Stimulated activated effector memory CD8-positive, alpha-beta T cell treated with anti-CD3 and anti-CD28 coated beads, Interleukin-12 subunit alpha, Interleukin-12 subunit beta, amount 100 ng/mL, for 72 hours (primary cell): ENCODE measurements around the gene HOXD3.
A peak's percentile ranks its signal among the peaks of the same experiment; 100 is the strongest.

Source experiments
- ATAC-seq: fragments of 150-1000 bp; cut with Tn5 transposase; 2 replicates; pipeline ENCODE4 v1.10.0; 2021
- DNase-seq, 2 donors: peaks; one replicate each; pipeline ENCODE4 v3.0.0; 2021 to 2022; ENCODE audit warnings: low spot score in 2 of 2
- H3K27ac Mint-ChIP-seq: one replicate; pipeline ENCODE4 v1.8.0; 2022; ENCODE audit warnings: mild to moderate bottlenecking, mixed read lengths
- H3K36me3 Mint-ChIP-seq: one replicate; pipeline ENCODE4 v1.8.0; 2022; ENCODE audit warnings: mild to moderate bottlenecking, mixed read lengths
- H3K4me1 Mint-ChIP-seq: one replicate; pipeline ENCODE4 v1.8.0; 2022; ENCODE audit warnings: mixed read lengths
- H3K4me3 Mint-ChIP-seq: one replicate; pipeline ENCODE4 v1.8.0; 2022; ENCODE audit warnings: mild to moderate bottlenecking, mixed read lengths
- H3K9me3 Mint-ChIP-seq: one replicate; pipeline ENCODE4 v1.8.0; 2022; ENCODE audit warnings: mixed read lengths

The HOXD3 gene

GRCh38 chr2:176160986-176161824, 4.1 kb downstream of the HOXD3 start:
- no peak for ATAC-seq
- Mint-ChIP-seq H3K36me3 (peaks cover 16% of the 10 kb centered on the region), H3K4me1 (peaks cover 31% of the 10 kb centered on the region), H3K9me3 (no peaks in the 10 kb centered on the region), H3K4me3 (no peak overlapping the region), H3K27ac (no peak overlapping the region)
- DNase-seq, result peak in 1 of 2 donors; percentile 47

- no peak for ATAC-seq
- Mint-ChIP-seq H3K9me3 (no peaks in the 10 kb centered on the region), H3K4me3 (no peak overlapping the region), H3K27ac (no peak overlapping the region), H3K36me3 (peaks cover 16% of the 10 kb centered on the region), H3K4me1 (peaks cover 31% of the 10 kb centered on the region)
- peak in 1 of 2 donors; percentile 43 for DNase-seq
These were observed 4.9 kb downstream of the HOXD3 start for GRCh38 chr2:176161825-176162626.

GRCh38 chr2:176162911-176163671, 6.0 kb downstream of the HOXD3 start:
- Mint-ChIP-seq H3K36me3 (peaks cover 10% of the 10 kb centered on the region), H3K27ac (no peak overlapping the region), H3K9me3 (no peaks in the 10 kb centered on the region), H3K4me3 (no peak overlapping the region), H3K4me1 (peaks cover 22% of the 10 kb centered on the region)
- DNase-seq (peak in 1 of 2 donors; percentile 43), ATAC-seq (no peak)

- DNase-seq (peak in 1 of 2 donors; percentile 43), ATAC-seq (no peak)
- Mint-ChIP-seq H3K4me3 (no peak overlapping the region), H3K9me3 (no peaks in the 10 kb centered on the region), H3K4me1 (peaks cover 16% of the 10 kb centered on the region), H3K36me3 (peaks cover 10% of the 10 kb centered on the region), H3K27ac (no peak overlapping the region)
These were observed 6.6 kb downstream of the HOXD3 start for GRCh38 chr2:176163672-176164056.

GRCh38 chr2:176164201-176164600, 7.1 kb downstream of the HOXD3 start:
- Mint-ChIP-seq H3K4me3 (no peak overlapping the region), H3K27ac (no peak overlapping the region), H3K36me3 (peaks cover 10% of the 10 kb centered on the region), H3K9me3 (no peaks in the 10 kb centered on the region), H3K4me1 (peaks cover 16% of the 10 kb centered on the region)
- no peak for ATAC-seq
- DNase-seq, result peak in 1 of 2 donors; percentile 38

GRCh38 chr2:176164611-176165369, 7.7 kb downstream of the HOXD3 start:
- no peaks in the 10 kb centered on the region for H3K9me3 Mint-ChIP-seq
- no peak overlapping the region for H3K27ac Mint-ChIP-seq
- peaks cover 10% of the 10 kb centered on the region for H3K36me3 Mint-ChIP-seq
- H3K4me3 Mint-ChIP-seq, result no peak overlapping the region
- H3K4me1 Mint-ChIP-seq, result peaks cover 16% of the 10 kb centered on the region
- ATAC-seq, result no peak
- DNase-seq, result no peak

- H3K36me3 Mint-ChIP-seq, result peaks cover 10% of the 10 kb centered on the region
- H3K27ac Mint-ChIP-seq, result no peak overlapping the region
- no peaks in the 10 kb centered on the region for H3K9me3 Mint-ChIP-seq
- no peak overlapping the region for H3K4me3 Mint-ChIP-seq
- ATAC-seq, result no peak
- DNase-seq, result no peak
- H3K4me1 Mint-ChIP-seq, result peaks cover 16% of the 10 kb centered on the region
These were observed 8.4 kb downstream of the HOXD3 start for GRCh38 chr2:176165370-176166050.

GRCh38 chr2:176166272-176166671, 9.2 kb downstream of the HOXD3 start:
- Mint-ChIP-seq H3K36me3 (peaks cover 10% of the 10 kb centered on the region), H3K4me3 (no peak overlapping the region), H3K9me3 (no peaks in the 10 kb centered on the region), H3K4me1 (peaks cover 12% of the 10 kb centered on the region), H3K27ac (no peak overlapping the region)
- DNase-seq, result no peak
- no peak for ATAC-seq

- H3K9me3 Mint-ChIP-seq, result no peaks in the 10 kb centered on the region
These were observed 10.3 kb downstream of the HOXD3 start for GRCh38 chr2:176167398-176167797.

GRCh38 chr2:176169181-176169580, 12.1 kb downstream of the HOXD3 start:
- Mint-ChIP-seq H3K4me1 (peaks cover 14% of the 10 kb centered on the region), H3K36me3 (peaks cover 4% of the 10 kb centered on the region), H3K9me3 (no peaks in the 10 kb centered on the region), H3K4me3 (no peak overlapping the region), H3K27ac (no peak overlapping the region)
- ATAC-seq (peak; percentile 13), DNase-seq (no peak)

More at GRCh38 chr2:176167398-176167797, 10.3 kb downstream of the HOXD3 start:
- ATAC-seq (no peak), DNase-seq (no peak)
- Mint-ChIP-seq H3K27ac (no peak overlapping the region), H3K36me3 (peaks cover 10% of the 10 kb centered on the region), H3K4me3 (no peak overlapping the region), H3K4me1 (peaks cover 16% of the 10 kb centered on the region)

GRCh38 chr2:176169711-176170110, 12.6 kb downstream of the HOXD3 start:
- ATAC-seq (no peak), DNase-seq (no peak)
- Mint-ChIP-seq H3K4me3 (no peak overlapping the region), H3K4me1 (peaks cover 10% of the 10 kb centered on the region), H3K36me3 (no peaks in the 10 kb centered on the region), H3K27ac (no peak overlapping the region), H3K9me3 (no peaks in the 10 kb centered on the region)

GRCh38 chr2:176170602-176171305, 13.6 kb downstream of the HOXD3 start:
- Mint-ChIP-seq H3K27ac (no peak overlapping the region), H3K4me3 (no peak overlapping the region), H3K4me1 (peaks cover 10% of the 10 kb centered on the region), H3K9me3 (no peaks in the 10 kb centered on the region), H3K36me3 (no peaks in the 10 kb centered on the region)
- DNase-seq (no peak), ATAC-seq (no peak)

GRCh38 chr2:176171351-176172006, 14.4 kb downstream of the HOXD3 start:
- no peaks in the 10 kb centered on the region for H3K9me3 Mint-ChIP-seq
- no peak overlapping the region for H3K4me3 Mint-ChIP-seq
- peaks cover 10% of the 10 kb centered on the region for H3K4me1 Mint-ChIP-seq
- H3K27ac Mint-ChIP-seq, result no peak overlapping the region
- H3K36me3 Mint-ChIP-seq, result no peaks in the 10 kb centered on the region
- DNase-seq (no peak), ATAC-seq (no peak)
